ENCODE measurements around the gene HTD2.

The HTD2 gene

GRCh38 chr3:58293516-58293915, 12.8 kb upstream of the HTD2 start:
- DNase-seq: no peak

DNA sequence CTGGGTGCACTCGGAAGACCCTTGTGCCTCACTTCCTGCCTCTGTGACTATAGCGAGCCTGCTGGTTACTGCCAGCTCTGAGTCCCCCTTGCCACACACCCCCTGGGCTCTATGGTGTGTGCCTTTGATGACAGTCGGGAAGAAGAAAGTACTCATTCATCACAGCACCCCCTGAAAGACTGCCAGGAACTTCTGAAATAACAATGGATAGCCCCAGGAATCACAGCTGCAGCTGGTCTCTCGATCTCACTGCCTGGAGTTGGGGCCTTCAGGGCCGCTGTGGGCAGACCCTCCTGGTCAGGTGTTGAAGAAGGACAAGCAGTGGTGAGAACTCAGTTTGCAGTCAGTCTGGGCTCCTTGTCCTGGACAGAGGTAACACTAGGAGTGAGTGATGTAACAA, 10.1 kb upstream of the HTD2 start:
- no peak for DNase-seq

GRCh38 chr3:58296843-58297242, 9.5 kb upstream of the HTD2 start:
- DNase-seq: no peak

DNA sequence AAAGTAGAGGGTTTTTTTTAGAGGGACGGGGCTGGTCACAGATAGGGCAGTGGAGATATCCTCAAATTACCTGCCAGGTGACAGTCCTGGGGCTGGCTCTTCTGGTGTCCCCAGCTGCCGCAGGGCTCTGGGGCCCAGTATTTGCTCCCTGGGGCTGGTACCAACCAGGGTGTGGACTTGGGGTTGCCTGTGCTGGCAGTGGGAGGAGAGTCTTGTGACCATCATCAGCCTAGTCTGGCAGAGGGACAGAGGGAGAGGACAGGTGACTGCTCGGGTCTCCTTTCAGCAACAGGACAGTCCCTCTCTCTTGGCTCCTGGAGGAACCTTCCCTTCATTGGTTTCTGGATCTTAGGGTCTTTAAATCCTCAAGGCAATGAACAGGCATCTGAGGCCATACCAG, 8.1 kb upstream of the HTD2 start:
- no peak for DNase-seq

DNA sequence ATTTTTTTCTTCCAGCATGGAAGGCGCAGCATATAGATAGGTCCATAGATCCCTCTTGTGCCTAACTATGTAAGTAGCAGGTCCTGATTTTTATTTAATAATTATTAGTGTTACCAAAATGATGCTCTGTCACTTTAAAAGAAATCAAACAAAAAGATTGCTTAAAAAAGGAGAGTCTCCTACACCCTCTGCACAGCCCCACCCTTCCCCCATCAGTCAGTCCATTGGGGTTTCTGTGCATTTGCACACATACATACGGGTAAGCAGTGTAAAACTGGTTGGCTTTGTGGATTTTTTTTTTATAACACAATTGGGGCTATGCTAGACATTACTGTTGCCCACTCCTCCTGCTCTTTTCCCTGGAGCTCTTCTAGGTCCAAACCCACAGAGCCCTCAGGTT, 7.2 kb upstream of the HTD2 start:
- DNase-seq: no peak

DNA sequence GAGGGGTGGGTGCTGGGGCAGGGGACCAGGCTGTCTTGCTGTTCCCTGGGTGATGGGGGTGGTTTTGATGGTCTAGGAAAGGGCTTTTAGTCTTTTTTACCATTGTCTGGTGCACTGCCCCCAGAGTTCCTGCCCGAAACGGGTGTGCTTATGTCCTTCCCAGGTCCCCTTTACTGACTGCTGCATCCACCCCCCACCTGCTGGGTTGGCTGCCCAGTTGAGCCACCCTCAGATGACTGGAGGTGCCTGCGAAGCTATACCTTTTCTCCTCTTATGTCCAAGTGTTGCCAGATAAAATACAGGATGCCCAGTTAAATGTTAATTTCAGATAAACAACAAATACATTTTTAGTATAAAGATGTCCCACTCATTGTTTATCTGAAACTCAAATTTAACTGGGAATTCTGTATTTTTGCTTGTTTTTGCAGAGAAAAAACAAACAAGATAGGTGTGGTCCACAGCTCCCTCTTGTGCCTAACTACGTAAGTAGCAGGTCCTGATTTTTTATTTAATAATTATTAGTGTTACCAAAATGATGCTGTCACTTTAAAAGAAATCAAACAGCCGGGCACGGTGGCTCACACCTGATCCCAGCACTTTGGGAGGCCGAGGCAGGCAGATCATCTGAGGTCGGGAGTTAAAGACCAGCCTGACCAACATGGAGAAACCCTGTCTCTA, 6.3 kb upstream of the HTD2 start:
- DNase-seq: peak; percentile 35

DNA sequence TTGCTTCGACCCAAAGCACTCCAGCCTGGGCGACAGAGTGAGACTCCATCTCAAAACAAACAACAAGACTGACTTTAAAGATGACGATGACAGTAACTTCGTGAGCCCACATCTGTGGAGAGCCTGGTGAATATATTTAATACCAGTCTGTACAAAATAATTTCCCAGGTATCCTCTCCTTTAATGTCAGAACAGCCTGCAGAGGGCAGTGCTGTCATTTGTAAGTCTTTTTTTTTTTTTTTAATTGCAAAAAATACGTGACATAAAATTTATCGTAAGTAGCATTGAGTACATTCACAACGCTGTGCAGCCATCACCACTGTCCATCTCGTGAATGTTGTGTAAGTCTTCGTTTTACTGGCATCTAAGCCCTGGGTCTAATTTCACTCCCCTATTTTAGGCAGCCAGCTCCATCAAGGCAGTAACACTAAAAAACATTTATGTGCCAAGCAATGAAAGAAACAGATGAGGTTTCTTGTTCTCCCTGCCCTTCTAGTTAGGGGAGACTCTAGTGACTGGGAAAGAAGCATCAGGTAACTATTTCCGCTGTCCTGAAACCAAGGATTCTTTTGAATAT, 1.4 kb downstream of the HTD2 start:
- peak; percentile 56 for DNase-seq

- no peak for DNase-seq
These were observed 2.4 kb downstream of the HTD2 start for GRCh38 chr3:58308728-58309127.

DNA sequence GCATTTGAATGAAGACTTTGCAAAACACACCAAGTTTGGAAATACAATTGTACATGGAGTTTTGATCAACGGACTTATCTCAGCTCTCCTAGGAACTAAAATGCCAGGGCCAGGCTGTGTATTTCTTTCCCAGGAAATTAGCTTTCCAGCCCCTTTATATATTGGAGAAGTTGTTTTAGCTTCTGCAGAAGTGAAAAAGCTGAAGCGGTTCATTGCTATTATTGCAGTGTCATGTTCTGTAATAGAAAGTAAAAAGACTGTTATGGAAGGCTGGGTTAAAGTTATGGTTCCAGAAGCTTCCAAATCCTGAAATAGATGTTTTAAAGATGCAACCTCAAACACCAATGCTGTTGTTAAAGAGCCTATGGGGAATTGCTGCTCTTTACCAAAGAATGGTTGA, 11.5 kb downstream of the HTD2 start:
- peak; percentile 56 for DNase-seq

DNA sequence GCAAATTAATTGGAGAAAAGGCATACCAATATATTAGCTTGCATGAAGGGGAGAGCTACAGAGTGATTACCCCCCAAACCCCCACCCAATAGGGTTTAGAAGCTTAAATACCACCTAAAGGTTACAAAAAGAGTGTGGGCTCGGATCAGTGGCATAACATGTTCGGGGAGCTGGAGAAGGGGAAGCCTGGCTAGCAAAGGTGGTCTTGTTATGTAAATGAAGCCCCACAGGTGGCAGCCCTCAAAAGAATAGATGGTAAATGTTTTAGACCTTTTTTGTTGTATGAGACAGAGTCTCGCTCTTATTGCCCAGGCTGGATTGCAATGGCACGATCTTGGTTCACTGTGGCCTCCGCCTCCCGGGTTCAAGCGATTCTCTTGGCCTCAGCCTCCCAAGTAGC, 15.5 kb downstream of the HTD2 start:
- no peak for DNase-seq

GRCh38 chr3:58322793-58323192, 16.5 kb downstream of the HTD2 start:
- DNase-seq: no peak

GRCh38 chr3:58323529-58324390, 17.4 kb downstream of the HTD2 start:
- no peak for DNase-seq

GRCh38 chr3:58324391-58325390, 18.4 kb downstream of the HTD2 start:
- DNase-seq: no peak

- no peak for DNase-seq
These were observed 19.2 kb downstream of the HTD2 start for GRCh38 chr3:58325525-58325992.

- DNase-seq: no peak
These were observed 20.1 kb downstream of the HTD2 start for GRCh38 chr3:58326267-58326900.

GRCh38 chr3:58329150-58329921, 23.0 kb downstream of the HTD2 start:
- no peak for DNase-seq

DNA sequence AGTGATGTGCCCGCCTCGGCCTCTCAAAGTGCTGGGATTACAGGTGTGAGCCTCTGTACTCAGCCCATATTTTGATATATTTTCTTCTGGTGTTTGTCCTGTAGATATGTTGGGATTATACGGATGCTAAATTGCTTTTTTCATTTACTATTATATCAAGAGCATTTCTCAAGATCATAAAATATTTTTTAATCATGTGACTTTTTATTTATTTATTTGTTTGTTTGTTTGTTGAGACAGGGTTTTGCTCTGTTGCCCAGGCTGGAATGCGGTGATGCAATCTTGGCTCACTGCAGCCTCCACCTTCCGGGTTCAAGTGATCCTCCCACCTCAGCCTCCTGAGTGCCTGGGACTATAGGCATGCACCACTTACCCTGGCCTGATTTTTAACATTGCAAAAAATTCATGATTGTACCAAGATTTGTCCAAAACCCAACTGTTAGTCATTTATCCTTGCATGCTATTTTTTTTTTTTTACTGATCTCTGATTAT, 23.6 kb downstream of the HTD2 start:
- DNase-seq: no peak

DNA sequence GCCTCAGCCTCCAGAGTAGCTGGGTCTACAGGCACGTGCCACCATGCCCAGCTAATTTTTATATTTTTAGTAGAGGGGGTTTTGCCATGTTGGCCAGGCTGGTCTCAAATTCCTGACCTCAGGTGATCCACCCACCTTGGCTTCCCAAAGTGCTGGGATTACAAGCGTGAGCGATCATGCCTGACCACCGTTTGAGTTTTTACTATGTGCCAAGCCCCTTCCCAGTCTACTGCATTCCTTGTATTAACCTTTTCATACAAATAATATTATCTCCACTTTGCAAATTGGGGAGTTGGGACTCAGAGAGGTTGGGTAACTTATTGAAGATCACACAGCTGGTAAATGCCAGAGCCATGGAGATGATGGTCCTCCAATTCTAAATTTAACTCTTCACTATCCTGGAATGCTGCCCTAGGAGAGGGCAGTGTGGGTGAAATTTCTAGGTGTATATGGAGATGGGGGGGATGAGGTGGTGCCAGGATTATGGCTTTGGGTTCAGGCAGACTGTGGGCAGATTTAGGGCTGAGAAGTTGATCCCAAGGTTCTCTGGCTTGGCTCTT, 25.4 kb downstream of the HTD2 start:
- DNase-seq: no peak

- peak; percentile 81 for DNase-seq
These were observed 26.4 kb downstream of the HTD2 start, which contains the start of gene PXK for GRCh38 chr3:58332575-58333188. Gene PXK (plus strand): TSS chr3:58332892. CDS start chr3:58332989, 97 bp downstream.

Measured in inflammatory macrophage treated with lipopolysaccharide for 4 hours (primary cell).